ENCODE data around the gene ELP6.
"Not testable (repeated sequence)": the region's sequence is repeated elsewhere in the genome, so short reads cannot be mapped to it uniquely, and the experiment has no call there.

ELP6 gene

GRCh38 chr3:47469616-47470015 is 43.9 kb downstream of the ELP6 start:
- no peak overlapping the region for H3K23ac ChIP-seq (ENCODE audit: low read length in 2 of 2)
- no peak overlapping the region for H2BK120ac ChIP-seq (ENCODE audit: low read depth, low read length)
- no peaks in the 10 kb centered on the region for H3K27me3 ChIP-seq (ENCODE audit: control insufficient read depth in 1 of 2, insufficient read depth in 1 of 2, low read length in 2 of 2)
- no peak overlapping the region for H4K91ac ChIP-seq (ENCODE audit: low read length)
- no peak overlapping the region for H3K4ac ChIP-seq (ENCODE audit: low read depth in 1 of 2, low read length in 2 of 2)
- no peak overlapping the region for H2AK5ac ChIP-seq (ENCODE audit: low read length, severe bottlenecking)
- no peaks in the 10 kb centered on the region for H3K9me3 ChIP-seq (ENCODE audit: control insufficient read depth, low read length)
- H2BK12ac ChIP-seq (ENCODE audit: low read length in 2 of 2) = no peak overlapping the region
- H3K36me3 ChIP-seq (ENCODE audit: control insufficient read depth in 1 of 2, insufficient read depth in 2 of 2, low read depth in 1 of 2, low read length in 2 of 2) = peaks cover 0 to 4% of the 10 kb centered on the region in 2 experiments
- H3K9ac ChIP-seq (ENCODE audit: low read length) = no peak overlapping the region
- no peak overlapping the region for H4K8ac ChIP-seq (ENCODE audit: low read length)
- no peak overlapping the region for H2BK5ac ChIP-seq (ENCODE audit: low read depth, low read length, poor library complexity, severe bottlenecking)
- peaks cover 4% of the 10 kb centered on the region for H3K4me1 ChIP-seq (ENCODE audit: control insufficient read depth, insufficient read depth, low read depth, low read length)
- H3K27ac ChIP-seq (ENCODE audit: low read length, poor library complexity, severe bottlenecking) = no peak overlapping the region
- H3K4me3 ChIP-seq (ENCODE audit: insufficient read depth in 1 of 2, low read depth in 1 of 2, low read length in 2 of 2) = no peak overlapping the region
- DNase-seq = no peak
- no peak overlapping the region for H2BK15ac ChIP-seq (ENCODE audit: low read depth, poor library complexity, severe bottlenecking)
- H3K79me1 ChIP-seq (replicated peaks; ENCODE audit: low read length, poor library complexity, severe bottlenecking) = peaks cover 17% of the 10 kb centered on the region
- no peak overlapping the region for H3K14ac ChIP-seq (ENCODE audit: low read length in 2 of 2)
- no peak overlapping the region for H2AFZ ChIP-seq (ENCODE audit: low read depth, low read length)
- WGBS = 100% methylated on average over 1 of the region's 3 CpGs
- no peak overlapping the region for H3K4me2 ChIP-seq (ENCODE audit: low read length, poor library complexity, severe bottlenecking)
- no peak overlapping the region for H3K18ac ChIP-seq (ENCODE audit: low read depth in 1 of 2, low read length in 2 of 2)

GRCh38 chr3:47468315-47468714 is 45.2 kb downstream of the ELP6 start:
- not testable (repeated sequence) for H2BK15ac ChIP-seq (ENCODE audit: low read depth, poor library complexity, severe bottlenecking); H2AFZ ChIP-seq (ENCODE audit: low read depth, low read length); H2BK5ac ChIP-seq (ENCODE audit: low read depth, low read length, poor library complexity, severe bottlenecking); H3K27ac ChIP-seq (ENCODE audit: low read length, poor library complexity, severe bottlenecking); H3K9ac ChIP-seq (ENCODE audit: low read length); H3K9me3 ChIP-seq (ENCODE audit: control insufficient read depth, low read length); H2BK120ac ChIP-seq (ENCODE audit: low read depth, low read length); H3K4ac ChIP-seq (ENCODE audit: low read depth in 1 of 2, low read length in 2 of 2); H3K23ac ChIP-seq (ENCODE audit: low read length in 2 of 2); H3K4me3 ChIP-seq (ENCODE audit: insufficient read depth in 1 of 2, low read depth in 1 of 2, low read length in 2 of 2); H3K4me1 ChIP-seq (ENCODE audit: control insufficient read depth, insufficient read depth, low read depth, low read length); H4K8ac ChIP-seq (ENCODE audit: low read length); DNase-seq; H3K36me3 ChIP-seq (ENCODE audit: control insufficient read depth in 1 of 2, insufficient read depth in 2 of 2, low read depth in 1 of 2, low read length in 2 of 2); H3K4me2 ChIP-seq (ENCODE audit: low read length, poor library complexity, severe bottlenecking); H3K14ac ChIP-seq (ENCODE audit: low read length in 2 of 2); H3K27me3 ChIP-seq (ENCODE audit: control insufficient read depth in 1 of 2, insufficient read depth in 1 of 2, low read length in 2 of 2); H4K91ac ChIP-seq (ENCODE audit: low read length); H3K18ac ChIP-seq (ENCODE audit: low read depth in 1 of 2, low read length in 2 of 2); H2AK5ac ChIP-seq (ENCODE audit: low read length, severe bottlenecking); H2BK12ac ChIP-seq (ENCODE audit: low read length in 2 of 2)
- peaks cover 18% of the 10 kb centered on the region for H3K79me1 ChIP-seq (replicated peaks; ENCODE audit: low read length, poor library complexity, severe bottlenecking)
- WGBS = 87% methylated on average over 1 of the region's 1 CpG

DNA sequence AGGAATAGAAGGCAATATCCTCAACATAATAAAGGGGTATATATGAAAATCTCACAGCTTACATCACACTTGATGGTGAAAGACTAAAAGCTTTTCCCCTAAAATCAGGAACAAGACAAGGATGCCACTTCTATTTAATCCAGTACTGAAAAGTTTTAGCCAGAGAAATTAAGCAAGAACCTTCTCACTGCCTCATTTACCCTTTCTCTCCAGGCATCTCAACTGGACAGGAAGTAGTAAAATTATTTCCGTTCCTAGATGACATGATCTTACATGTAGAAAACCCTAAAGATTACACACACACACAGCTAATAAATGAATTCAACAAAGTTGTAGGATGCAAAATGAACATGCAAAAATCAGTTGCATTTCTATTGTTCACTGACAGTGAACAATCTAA is 48.9 kb downstream of the ELP6 start:
- Histone ChIP-seq H2BK5ac (ENCODE audit: low read depth, low read length, poor library complexity, severe bottlenecking) (no peak overlapping the region), H2AK5ac (ENCODE audit: low read length, severe bottlenecking) (no peak overlapping the region), H3K18ac (ENCODE audit: low read depth in 1 of 2, low read length in 2 of 2) (no peak overlapping the region), H4K91ac (ENCODE audit: low read length) (no peak overlapping the region), H2BK15ac (ENCODE audit: low read depth, poor library complexity, severe bottlenecking) (no peak overlapping the region), H3K36me3 (ENCODE audit: control insufficient read depth in 1 of 2, insufficient read depth in 2 of 2, low read depth in 1 of 2, low read length in 2 of 2) (peaks cover 0 to 4% of the 10 kb centered on the region in 2 experiments), H3K27ac (ENCODE audit: low read length, poor library complexity, severe bottlenecking) (no peak overlapping the region), H3K4ac (ENCODE audit: low read depth in 1 of 2, low read length in 2 of 2) (no peak overlapping the region), H3K27me3 (ENCODE audit: control insufficient read depth in 1 of 2, insufficient read depth in 1 of 2, low read length in 2 of 2) (no peaks in the 10 kb centered on the region), H3K23ac (ENCODE audit: low read length in 2 of 2) (no peak overlapping the region), H2BK120ac (ENCODE audit: low read depth, low read length) (no peak overlapping the region), H3K79me1 (replicated peaks; ENCODE audit: low read length, poor library complexity, severe bottlenecking) (peaks cover 25% of the 10 kb centered on the region), H3K4me3 (ENCODE audit: insufficient read depth in 1 of 2, low read depth in 1 of 2, low read length in 2 of 2) (no peak overlapping the region), H3K9me3 (ENCODE audit: control insufficient read depth, low read length) (no peaks in the 10 kb centered on the region), H3K4me2 (ENCODE audit: low read length, poor library complexity, severe bottlenecking) (no peak overlapping the region), H3K14ac (ENCODE audit: low read length in 2 of 2) (no peak overlapping the region), H2AFZ (ENCODE audit: low read depth, low read length) (no peak overlapping the region), H3K9ac (ENCODE audit: low read length) (no peak overlapping the region), H3K4me1 (ENCODE audit: control insufficient read depth, insufficient read depth, low read depth, low read length) (no peaks in the 10 kb centered on the region), H2BK12ac (ENCODE audit: low read length in 2 of 2) (no peak overlapping the region), H4K8ac (ENCODE audit: low read length) (no peak overlapping the region)
- 100% methylated on average over 1 of the region's 1 CpG for WGBS
- DNase-seq = no peak

GRCh38 chr3:47459534-47460085 is 53.9 kb downstream of the ELP6 start:
- not testable (repeated sequence) for H2BK5ac ChIP-seq (ENCODE audit: low read depth, low read length, poor library complexity, severe bottlenecking)
- WGBS = 99% methylated on average over 7 of the region's 9 CpGs

More at GRCh38 chr3:47459534-47460085, 53.9 kb downstream of the ELP6 start:
- not testable (repeated sequence) for H3K14ac ChIP-seq (ENCODE audit: low read length in 2 of 2); H2AFZ ChIP-seq (ENCODE audit: low read depth, low read length); DNase-seq; H3K23ac ChIP-seq (ENCODE audit: low read length in 2 of 2); H3K27me3 ChIP-seq (ENCODE audit: control insufficient read depth in 1 of 2, insufficient read depth in 1 of 2, low read length in 2 of 2); H3K4ac ChIP-seq (ENCODE audit: low read depth in 1 of 2, low read length in 2 of 2); H2BK12ac ChIP-seq (ENCODE audit: low read length in 2 of 2); H4K8ac ChIP-seq (ENCODE audit: low read length); H3K4me2 ChIP-seq (ENCODE audit: low read length, poor library complexity, severe bottlenecking); H4K91ac ChIP-seq (ENCODE audit: low read length); H2BK15ac ChIP-seq (ENCODE audit: low read depth, poor library complexity, severe bottlenecking); H3K27ac ChIP-seq (ENCODE audit: low read length, poor library complexity, severe bottlenecking); H3K9ac ChIP-seq (ENCODE audit: low read length); H2BK120ac ChIP-seq (ENCODE audit: low read depth, low read length); H2AK5ac ChIP-seq (ENCODE audit: low read length, severe bottlenecking); H3K4me1 ChIP-seq (ENCODE audit: control insufficient read depth, insufficient read depth, low read depth, low read length); H3K36me3 ChIP-seq (ENCODE audit: control insufficient read depth in 1 of 2, insufficient read depth in 2 of 2, low read depth in 1 of 2, low read length in 2 of 2); H3K4me3 ChIP-seq (ENCODE audit: insufficient read depth in 1 of 2, low read depth in 1 of 2, low read length in 2 of 2); H3K9me3 ChIP-seq (ENCODE audit: control insufficient read depth, low read length); H3K18ac ChIP-seq (ENCODE audit: low read depth in 1 of 2, low read length in 2 of 2)
- peaks cover 30% of the 10 kb centered on the region for H3K79me1 ChIP-seq (replicated peaks; ENCODE audit: low read length, poor library complexity, severe bottlenecking)

All from mesenchymal stem cell (in vitro differentiated cells and primary cell).